Loucy (cell line): ENCODE data around the gene UFD1.

ENCODE experiments used
- H2AFZ ChIP-seq: fragments of 200-600 bp; sonication (generic); 2 replicates; pipeline ENCODE4 v1.6.0; 2016; ENCODE audit warnings: antibody characterized with exemption, mild to moderate bottlenecking, low read length, moderate library complexity
- H3F3A ChIP-seq: fragments of 200-600 bp; 2 replicates; pipeline ENCODE4 v1.6.0; 2016; ENCODE audit warnings: antibody characterized with exemption, low read depth, mild to moderate bottlenecking
- H3K27me3 ChIP-seq: fragments of 200-600 bp; sonication (generic); 2 replicates; pipeline ENCODE4 v1.6.1; 2014; ENCODE audit warnings: low read length, mild to moderate bottlenecking; ENCODE audit not compliant: insufficient read depth, poor library complexity, severe bottlenecking
- H3K36me3 ChIP-seq: fragments of 200-600 bp; sonication (generic); 2 replicates; pipeline ENCODE4 v1.6.1; 2016; ENCODE audit warnings: low read length; ENCODE audit not compliant: insufficient read depth
- H3K4me1 ChIP-seq: fragments of 200-600 bp; sonication (generic); 2 replicates; pipeline ENCODE4 v1.5.1; 2014; ENCODE audit warnings: low read length, mild to moderate bottlenecking; ENCODE audit not compliant: insufficient read depth, poor library complexity, severe bottlenecking
- H3K4me2 ChIP-seq: fragments of 200-600 bp; sonication (generic); 2 replicates; pipeline ENCODE4 v1.6.0; 2014; ENCODE audit warnings: antibody characterized with exemption, low read length, low read depth, mild to moderate bottlenecking; ENCODE audit not compliant: poor library complexity, severe bottlenecking
- H3K4me3 ChIP-seq: fragments of 200-600 bp; sonication (generic); 2 replicates; pipeline ENCODE4 v1.5.1; 2014; ENCODE audit warnings: low read length, mild to moderate bottlenecking, mixed read lengths; ENCODE audit not compliant: poor library complexity, severe bottlenecking
- H3K79me2 ChIP-seq: fragments of 200-600 bp; sonication (generic); 2 replicates; pipeline ENCODE4 v1.6.1; 2014; ENCODE audit warnings: low read length; ENCODE audit not compliant: insufficient read depth
- H3K9ac ChIP-seq: fragments of 200-600 bp; sonication (generic); 2 replicates; pipeline ENCODE4 v1.6.0; 2014; ENCODE audit warnings: mild to moderate bottlenecking, low read depth, low read length, moderate library complexity; ENCODE audit not compliant: poor library complexity, severe bottlenecking
- H3K9me2 ChIP-seq: fragments of 200-600 bp; sonication (generic); replicated peaks from 2 replicates; pipeline ENCODE4 v1.6.1; 2016; ENCODE audit warnings: low read depth, low read length, mixed read lengths
- H3K9me3 ChIP-seq: fragments of 200-600 bp; sonication (generic); 2 replicates; pipeline ENCODE4 v1.6.1; 2014; ENCODE audit warnings: mild to moderate bottlenecking, antibody characterized with exemption, low read length, low read depth; ENCODE audit not compliant: insufficient read depth
- H4K20me1 ChIP-seq: fragments of 200-600 bp; sonication (generic); 2 replicates; pipeline ENCODE4 v1.6.0; 2014; ENCODE audit warnings: antibody characterized with exemption, low read length, mild to moderate bottlenecking; ENCODE audit not compliant: insufficient read depth, poor library complexity, severe bottlenecking
- CTCF ChIP-seq: fragments of 200-600 bp; sonication (generic); conservative IDR thresholded peaks from 2 replicates; pipeline ENCODE4 v1.5.1; 2014; ENCODE audit warnings: mild to moderate bottlenecking, antibody characterized with exemption, low read length
- EZH2phosphoT487 ChIP-seq: fragments of 200-600 bp; IDR thresholded peaks from 2 replicates; pipeline ENCODE4 v1.6.1; 2018; ENCODE audit warnings: antibody characterized with exemption, mild to moderate bottlenecking, moderate library complexity, borderline replicate concordance

Gene UFD1

GRCh38 chr22:19526702-19527111, 47.7 kb upstream of the UFD1 start:
- Histone ChIP-seq H3K27me3 (peaks cover 13% of the 10 kb centered on the region), H4K20me1 (peaks cover 24% of the 10 kb centered on the region), H3K36me3 (no peaks in the 10 kb centered on the region), H3K4me2 (no peak overlapping the region), H3K9ac (peak overlapping the region; percentile 32), H3K4me3 (no peak overlapping the region), H2AFZ (no peak overlapping the region), H3K4me1 (peaks cover 41% of the 10 kb centered on the region), H3K9me2 (no peaks in the 10 kb centered on the region), H3K79me2 (peaks cover 38% of the 10 kb centered on the region), H3K9me3 (no peaks in the 10 kb centered on the region), H3F3A (no peaks in the 10 kb centered on the region)
- TF ChIP-seq CTCF, result no peak
- no peak for TF ChIP-seq EZH2phosphoT487

GRCh38 chr22:19526076-19526701, 47.2 kb upstream of the UFD1 start:
- H3K9ac ChIP-seq, result peak overlapping the region; percentile 96
- H3K27me3 ChIP-seq, result peaks cover 13% of the 10 kb centered on the region
- peak overlapping the region; percentile 79 for H3K4me3 ChIP-seq
- H3K9me2 ChIP-seq, result no peaks in the 10 kb centered on the region
- H4K20me1 ChIP-seq, result peaks cover 29% of the 10 kb centered on the region
- TF ChIP-seq CTCF, result no peak
- TF ChIP-seq EZH2phosphoT487, result no peak
- H2AFZ ChIP-seq, result no peak overlapping the region
- H3F3A ChIP-seq, result no peaks in the 10 kb centered on the region
- H3K4me2 ChIP-seq, result peak overlapping the region; percentile 72
- peaks cover 43% of the 10 kb centered on the region for H3K4me1 ChIP-seq
- peaks cover 43% of the 10 kb centered on the region for H3K79me2 ChIP-seq
- H3K36me3 ChIP-seq, result no peaks in the 10 kb centered on the region
- no peaks in the 10 kb centered on the region for H3K9me3 ChIP-seq

GRCh38 chr22:19525666-19526065, 46.7 kb upstream of the UFD1 start:
- Histone ChIP-seq H3K9me2 (no peaks in the 10 kb centered on the region), H3K27me3 (peaks cover 13% of the 10 kb centered on the region), H2AFZ (no peak overlapping the region), H3K9me3 (no peaks in the 10 kb centered on the region), H3K4me3 (peak overlapping the region; percentile 79), H3K9ac (peak overlapping the region; percentile 96), H3K4me1 (peaks cover 43% of the 10 kb centered on the region), H3K36me3 (no peaks in the 10 kb centered on the region), H3K79me2 (peaks cover 48% of the 10 kb centered on the region), H3F3A (0 out of 2 replicates have a peak, but pooled peaks cover 1% of the 10 kb centered on the region), H4K20me1 (peaks cover 34% of the 10 kb centered on the region), H3K4me2 (peak overlapping the region; percentile 72)
- TF ChIP-seq CTCF (no peak), EZH2phosphoT487 (no peak)
